Measurements from ENCODE around the gene AKT1.
"Not testable (repeated sequence)": the region's sequence is repeated elsewhere in the genome, so short reads cannot be mapped to it uniquely, and the experiment has no call there.

Gene AKT1

GRCh38 chr14:104794993-104795780 lies at the start of gene AKT1:
Gene AKT1 (minus strand): TSS chr14:104795748. CDS start chr14:104792643, 3,105 bp downstream.
- DNase-seq, result no peak

GRCh38 chr14:104845033-104845666 lies 49.6 kb upstream of the AKT1 start:
- no peak for DNase-seq

- no peak for DNase-seq
These were observed 48.9 kb upstream of the AKT1 start for GRCh38 chr14:104844306-104845032.

- no peak for DNase-seq
These were observed 48.1 kb upstream of the AKT1 start for GRCh38 chr14:104843442-104844305.

GRCh38 chr14:104843006-104843405 lies 47.5 kb upstream of the AKT1 start:
- no peak for DNase-seq

- no peak for DNase-seq
These were observed 46.2 kb upstream of the AKT1 start for GRCh38 chr14:104841730-104842129.

GRCh38 chr14:104836171-104836935 lies 40.8 kb upstream of the AKT1 start:
- not testable (repeated sequence) for DNase-seq

- no peak for DNase-seq
These were observed 35.2 kb upstream of the AKT1 start for GRCh38 chr14:104830781-104831180.

- DNase-seq, result peak in 2 of 4 experiments; percentile 22 to 34
These were observed 31.9 kb upstream of the AKT1 start for GRCh38 chr14:104827177-104828055.

GRCh38 chr14:104826861-104827176 lies 31.3 kb upstream of the AKT1 start:
- no peak for DNase-seq

- DNase-seq, result peak; percentile 93 to 98 (median 95)
These were observed 30.8 kb upstream of the AKT1 start for GRCh38 chr14:104826189-104826860.

GRCh38 chr14:104824353-104824997 lies 28.9 kb upstream of the AKT1 start:
- DNase-seq, result no peak

GRCh38 chr14:104822821-104823615 lies 27.5 kb upstream of the AKT1 start:
- no peak for DNase-seq

- no peak for DNase-seq
These were observed 26.5 kb upstream of the AKT1 start for GRCh38 chr14:104821971-104822608.

- no peak for DNase-seq
These were observed 25.8 kb upstream of the AKT1 start for GRCh38 chr14:104821229-104821945.

GRCh38 chr14:104820669-104821228 lies 25.2 kb upstream of the AKT1 start:
- DNase-seq, result no peak

GRCh38 chr14:104819361-104819781 lies 23.8 kb upstream of the AKT1 start:
- DNase-seq, result no peak
